ENCODE results near the gene PCDHGB4.
"Not testable (repeated sequence)": the region's sequence is repeated elsewhere in the genome, so short reads cannot be mapped to it uniquely, and the experiment has no call there.

Gene PCDHGB4

GRCh38 chr5:141430332-141431113 lies 43.0 kb downstream of the PCDHGB4 start, which contains the start of gene PCDHGA12:
TSS of gene PCDHGA12 (plus strand) at chr5:141430507. CDS start at chr5:141430760, 253 bp downstream.
- DNase-seq, result no peak

DNA sequence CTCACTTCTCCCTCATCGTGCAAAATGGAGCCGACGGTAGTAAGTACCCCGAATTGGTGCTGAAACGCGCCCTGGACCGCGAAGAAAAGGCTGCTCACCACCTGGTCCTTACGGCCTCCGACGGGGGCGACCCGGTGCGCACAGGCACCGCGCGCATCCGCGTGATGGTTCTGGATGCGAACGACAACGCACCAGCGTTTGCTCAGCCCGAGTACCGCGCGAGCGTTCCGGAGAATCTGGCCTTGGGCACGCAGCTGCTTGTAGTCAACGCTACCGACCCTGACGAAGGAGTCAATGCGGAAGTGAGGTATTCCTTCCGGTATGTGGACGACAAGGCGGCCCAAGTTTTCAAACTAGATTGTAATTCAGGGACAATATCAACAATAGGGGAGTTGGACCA lies 43.8 kb downstream of the PCDHGB4 start:
- no peak for DNase-seq

DNA sequence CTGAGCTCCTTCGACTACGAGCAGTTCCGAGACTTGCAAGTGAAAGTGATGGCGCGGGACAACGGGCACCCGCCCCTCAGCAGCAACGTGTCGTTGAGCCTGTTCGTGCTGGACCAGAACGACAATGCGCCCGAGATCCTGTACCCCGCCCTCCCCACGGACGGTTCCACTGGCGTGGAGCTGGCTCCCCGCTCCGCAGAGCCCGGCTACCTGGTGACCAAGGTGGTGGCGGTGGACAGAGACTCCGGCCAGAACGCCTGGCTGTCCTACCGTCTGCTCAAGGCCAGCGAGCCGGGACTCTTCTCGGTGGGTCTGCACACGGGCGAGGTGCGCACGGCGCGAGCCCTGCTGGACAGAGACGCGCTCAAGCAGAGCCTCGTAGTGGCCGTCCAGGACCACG lies 44.8 kb downstream of the PCDHGB4 start:
- DNase-seq, result not testable (repeated sequence)

- DNase-seq, result not testable (repeated sequence)
Measured at GRCh38 chr5:141432726-141433125, 45.2 kb downstream of the PCDHGB4 start.

- no peak for DNase-seq
Measured at GRCh38 chr5:141434006-141434405, 46.5 kb downstream of the PCDHGB4 start.

- no peak for DNase-seq
Measured at GRCh38 chr5:141437221-141437620, 49.7 kb downstream of the PCDHGB4 start.

GRCh38 chr5:141439411-141440141 lies 52.1 kb downstream of the PCDHGB4 start:
- no peak for DNase-seq

All from effector CD8-positive, alpha-beta T cell (primary cell).